SK-N-SH treated with all-trans-retinoic acid at 6 μM for 48 hours (cell line): Measurements from ENCODE around the gene GJB4.
"Not testable (repeated sequence)": the region's sequence is repeated elsewhere in the genome, so short reads cannot be mapped to it uniquely, and the experiment has no call there.

ENCODE experiments used
- ATAC-seq: fragments of 200-7000 bp; cut with Tn5 transposase; 3 replicates; pipeline ENCODE4 v1.9.1; 2020; ENCODE audit warnings: mild to moderate bottlenecking, moderate library complexity
- ARNTL ChIP-seq: fragments of 450-650 bp; formaldehyde crosslinking; IDR thresholded peaks from 2 replicates; pipeline ENCODE4 v1.5.0; 2020; ENCODE audit warnings: low read depth, mild to moderate bottlenecking, moderate library complexity, borderline replicate concordance
- BACH2 ChIP-seq: fragments of 250-450 bp; sonication (Bioruptor Pico); IDR thresholded peaks from 2 replicates; pipeline ENCODE4 v1.9.0; 2021; ENCODE audit warnings: mild to moderate bottlenecking, borderline replicate concordance
- CREB5 ChIP-seq: fragments of 250-450 bp; sonication (Bioruptor Pico); IDR thresholded peaks from 2 replicates; pipeline ENCODE4 v1.5.1; 2020; ENCODE audit warnings: low read depth, mild to moderate bottlenecking, moderate library complexity
- CSDC2 ChIP-seq: fragments of 250-450 bp; sonication (Bioruptor Pico); IDR thresholded peaks from 2 replicates; pipeline ENCODE4 v1.5.0; 2020; ENCODE audit warnings: mild to moderate bottlenecking, moderate library complexity
- CSRNP3 ChIP-seq: fragments of 250-450 bp; sonication (Bioruptor Pico); IDR thresholded peaks from 2 replicates; pipeline ENCODE4 v1.5.1; 2021; ENCODE audit warnings: mild to moderate bottlenecking, moderate library complexity
- ESRRG ChIP-seq: fragments of 250-450 bp; sonication (Bioruptor Pico); IDR thresholded peaks from 2 replicates; pipeline ENCODE4 v1.6.1; 2021; ENCODE audit warnings: mild to moderate bottlenecking
- GLIS3 ChIP-seq: fragments of 250-450 bp; sonication (Bioruptor Pico); IDR thresholded peaks from 2 replicates; pipeline ENCODE4 v1.5.0; 2020; ENCODE audit warnings: mild to moderate bottlenecking, moderate library complexity
- ISL1 ChIP-seq: fragments of 250-450 bp; sonication (Bioruptor Pico); IDR thresholded peaks from 2 replicates; pipeline ENCODE4 v2.1.2; 2022; ENCODE audit warnings: mild to moderate bottlenecking, moderate library complexity
- OSR1 ChIP-seq: fragments of 250-450 bp; sonication (Bioruptor Pico); IDR thresholded peaks from 2 replicates; pipeline ENCODE4 v1.8.0; 2022; ENCODE audit warnings: moderate library complexity, mild to moderate bottlenecking, inconsistent platforms
- PATZ1 ChIP-seq: fragments of 250-450 bp; sonication (Bioruptor Pico); IDR thresholded peaks from 2 replicates; pipeline ENCODE4 v1.8.0; 2020; ENCODE audit warnings: mild to moderate bottlenecking, moderate library complexity, borderline replicate concordance
- POU6F1 ChIP-seq: fragments of 250-450 bp; sonication (Bioruptor Pico); IDR thresholded peaks from 2 replicates; pipeline ENCODE4 v1.8.0; 2021; ENCODE audit warnings: low read depth, mild to moderate bottlenecking, moderate library complexity, borderline replicate concordance
- RARB ChIP-seq: fragments of 250-450 bp; sonication (Bioruptor Pico); IDR thresholded peaks from 2 replicates; pipeline ENCODE4 v1.8.0; 2021; ENCODE audit warnings: mild to moderate bottlenecking, moderate library complexity
- SNAI2 ChIP-seq: fragments of 250-450 bp; sonication (Bioruptor Pico); IDR thresholded peaks from 2 replicates; pipeline ENCODE4 v1.5.0; 2020; ENCODE audit warnings: mild to moderate bottlenecking, moderate library complexity
- TCF4 ChIP-seq: fragments of 250-450 bp; sonication (Bioruptor Pico); IDR thresholded peaks from 2 replicates; pipeline ENCODE4 v1.8.0; 2021; ENCODE audit warnings: mild to moderate bottlenecking, moderate library complexity, borderline replicate concordance
- TOX ChIP-seq: fragments of 250-450 bp; sonication (Bioruptor Pico); IDR thresholded peaks from 2 replicates; pipeline ENCODE4 v1.8.0; 2021; ENCODE audit warnings: mild to moderate bottlenecking, moderate library complexity, borderline replicate concordance
- TSHZ2 ChIP-seq: fragments of 250-450 bp; sonication (Bioruptor Pico); IDR thresholded peaks from 2 replicates; pipeline ENCODE4 v1.5.0; 2020; ENCODE audit warnings: mild to moderate bottlenecking, moderate library complexity
- ZC3H10 ChIP-seq: fragments of 250-450 bp; sonication (Bioruptor Pico); IDR thresholded peaks from 2 replicates; pipeline ENCODE4 v1.5.1; 2021; ENCODE audit warnings: mild to moderate bottlenecking, moderate library complexity
- ZFP3 ChIP-seq: fragments of 250-450 bp; sonication (Bioruptor Pico); IDR thresholded peaks from 2 replicates; pipeline ENCODE4 v1.5.0; 2020; ENCODE audit warnings: mild to moderate bottlenecking, moderate library complexity
- ZFP30 ChIP-seq: fragments of 450-650 bp; formaldehyde crosslinking; IDR thresholded peaks from 2 replicates; pipeline ENCODE4 v1.5.0; 2022; ENCODE audit warnings: mild to moderate bottlenecking, moderate library complexity
- ZNF565 ChIP-seq: fragments of 450-650 bp; formaldehyde crosslinking; conservative IDR thresholded peaks from 2 replicates; pipeline ENCODE4 v1.5.0; 2020; ENCODE audit warnings: low read depth, mild to moderate bottlenecking, moderate library complexity
- ZNF70 ChIP-seq: fragments of 450-650 bp; formaldehyde crosslinking; IDR thresholded peaks from 2 replicates; pipeline ENCODE4 v1.5.0; 2020; ENCODE audit warnings: mild to moderate bottlenecking, moderate library complexity
- ZNF8 ChIP-seq: fragments of 450-650 bp; formaldehyde crosslinking; IDR thresholded peaks from 2 replicates; pipeline ENCODE4 v1.5.0; 2020; ENCODE audit warnings: mild to moderate bottlenecking, moderate library complexity

GJB4 gene

GRCh38 chr1:34730485-34730884, 29.1 kb upstream of the GJB4 start:
- TF ChIP-seq OSR1 (CRISPR knock-in tag) = no peak
- TF ChIP-seq GLIS3 (CRISPR knock-in tag) = no peak
- no peak for TF ChIP-seq TCF4 (CRISPR knock-in tag)
- no peak for TF ChIP-seq ESRRG (CRISPR knock-in tag)
- TF ChIP-seq BACH2 (CRISPR knock-in tag) = no peak
- TF ChIP-seq SNAI2 (CRISPR knock-in tag) = no peak
- no peak for TF ChIP-seq ZNF565 (CRISPR knock-in tag)
- TF ChIP-seq ZNF8 (CRISPR knock-in tag) = no peak
- no peak for TF ChIP-seq PATZ1
- no peak for TF ChIP-seq CREB5
- no peak for TF ChIP-seq TOX (CRISPR knock-in tag)
- TF ChIP-seq TSHZ2 = no peak
- TF ChIP-seq ARNTL = no peak
- TF ChIP-seq ISL1 = no peak
- TF ChIP-seq CSDC2 (CRISPR knock-in tag) = no peak
- no peak for TF ChIP-seq CSRNP3 (CRISPR knock-in tag)
- no peak for TF ChIP-seq ZFP3 (CRISPR knock-in tag)
- TF ChIP-seq ZC3H10 = no peak
- no peak for TF ChIP-seq RARB (CRISPR knock-in tag)
- ATAC-seq = no peak

- not testable (repeated sequence) for ATAC-seq
These were observed 26.7 kb upstream of the GJB4 start for GRCh38 chr1:34732831-34733230.

GRCh38 chr1:34736692-34737091, 22.8 kb upstream of the GJB4 start:
- ATAC-seq = no peak
- TF ChIP-seq ZFP3 (CRISPR knock-in tag) = no peak
- TF ChIP-seq ZFP30 (CRISPR knock-in tag) = no peak
- no peak for TF ChIP-seq TCF4 (CRISPR knock-in tag)

GRCh38 chr1:34737236-34737635, 22.3 kb upstream of the GJB4 start:
- not testable (repeated sequence) for ATAC-seq

- ATAC-seq = no peak
- TF ChIP-seq BACH2 (CRISPR knock-in tag) (no peak), ARNTL (no peak), ZNF565 (CRISPR knock-in tag) (no peak), ZNF70 (CRISPR knock-in tag) (no peak), POU6F1 (CRISPR knock-in tag) (no peak), GLIS3 (CRISPR knock-in tag) (no peak), CREB5 (no peak), TCF4 (CRISPR knock-in tag) (no peak), ESRRG (CRISPR knock-in tag) (no peak), ZC3H10 (no peak), TOX (CRISPR knock-in tag) (no peak), CSRNP3 (CRISPR knock-in tag) (no peak), ZNF8 (CRISPR knock-in tag) (no peak), RARB (CRISPR knock-in tag) (no peak), CSDC2 (CRISPR knock-in tag) (no peak)
These were observed 19.9 kb upstream of the GJB4 start for GRCh38 chr1:34739613-34740012.
